Testis (tissue), 3 donors: ENCODE measurements around the gene MSI2. TPM values are rescaled to one million over a fixed set of nuclear protein-coding genes. Genes with fewer than 3 reads are reported as not detected.

Source experiments
- DNase-seq: peaks from one replicate; pipeline ENCODE4 v3.0.0-alpha.2; 2019
- H3K27ac ChIP-seq, 2 donors: fragments of 200-600 bp; sonication (generic); one replicate each; pipeline ENCODE4 v1.5.1; 2019
- H3K27me3 ChIP-seq: fragments of 200-600 bp; sonication (generic); one replicate; pipeline ENCODE4 v1.5.1; 2019
- H3K36me3 ChIP-seq: fragments of 200-600 bp; sonication (generic); one replicate; pipeline ENCODE4 v1.5.1; 2017; ENCODE audit warnings: low read depth; ENCODE audit errors: missing control alignments
- H3K4me1 ChIP-seq: fragments of 200-600 bp; sonication (generic); one replicate; pipeline ENCODE4 v1.5.1; 2019
- H3K4me3 ChIP-seq, 2 donors: fragments of 200-600 bp; sonication (generic); one replicate each; pipeline ENCODE4 v1.5.1; 2017 to 2019
- H3K9me3 ChIP-seq: fragments of 200-600 bp; sonication (generic); one replicate; pipeline ENCODE4 v1.5.1; 2017
- POLR2A ChIP-seq: fragments of 450-650 bp; IDR thresholded peaks from one replicate; pipeline ENCODE4 v1.6.1; 2017; ENCODE audit warnings: antibody characterized with exemption, mild to moderate bottlenecking, moderate library complexity
- WGBS, 2 donors: methylation state at CpG; one replicate each; pipeline ENCODE4 v1.1.5; 2018; 5-methylcytosine and 5-hydroxymethylcytosine counted together
- intact Hi-C: fragments of 100-400 bp; cut with DNase I; formaldehyde crosslinking; loops from one replicate; pipeline ENCODE4 v1.15.1; 2023; ENCODE audit warnings: low total_unique reads
- polyA plus RNA-seq: library from polyadenylated mRNA; stranded (reverse); fragments of 350-450 nt; fragmentation: Illumina TruSeq; extraction: RNeasy Lipid Tissue Mini Kit (QIAGEN cat#74804); gene quantifications from one replicate; pipeline ENCODE4 v1.2.3, GENCODE V29; 2014; ENCODE audit warnings: low read depth, low replicate concordance; ENCODE audit not compliant: insufficient read depth
- total RNA-seq, 2 donors: library from RNA; depleted of rRNA; stranded (reverse); fragments of >200 nt; gene quantifications; one replicate each; pipeline ENCODE4 v1.2.3, GENCODE V29; 2016
- TF ChIP-seq, protein P1 (sequence below), 3 experiments: fragments of 450-650 bp in 2 of 3; fragments of 200-600 bp in 1 of 3; sonication (generic) in 1 of 3; IDR thresholded peaks; one replicate each; pipeline ENCODE4 v1.5.1; 2016 to 2019; ENCODE audit warnings: antibody characterized with exemption in 3 of 3, mild to moderate bottlenecking in 2 of 3, moderate library complexity in 1 of 3

MSI2 gene
- total and polyA plus RNA-seq, 3 donors from 2014 or later: 46.5 to 106 (median 76.6) TPM

DNA sequence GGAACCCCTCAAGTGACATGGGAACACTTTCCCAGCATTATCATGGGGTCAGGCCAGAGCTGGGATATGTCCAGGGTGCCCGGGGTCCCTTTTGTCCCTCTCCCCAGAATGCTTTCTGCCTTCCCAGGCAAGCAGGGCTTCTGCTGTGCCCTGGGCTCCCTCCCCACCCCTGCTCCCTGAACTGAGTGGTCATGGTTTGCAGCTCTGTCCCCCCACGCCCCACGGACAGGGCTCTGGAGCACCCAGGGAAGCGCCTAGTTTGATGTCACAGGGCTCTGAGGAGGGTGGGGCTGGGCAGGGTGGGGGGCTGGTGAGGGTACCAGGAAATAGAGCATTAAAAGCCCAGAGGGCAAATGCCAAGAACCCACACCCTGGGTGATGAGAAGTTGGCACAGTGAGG, 396.5 kb downstream of the MSI2 start:
- no peak overlapping the region for H3K27ac ChIP-seq
- TF ChIP-seq, protein P1, sequence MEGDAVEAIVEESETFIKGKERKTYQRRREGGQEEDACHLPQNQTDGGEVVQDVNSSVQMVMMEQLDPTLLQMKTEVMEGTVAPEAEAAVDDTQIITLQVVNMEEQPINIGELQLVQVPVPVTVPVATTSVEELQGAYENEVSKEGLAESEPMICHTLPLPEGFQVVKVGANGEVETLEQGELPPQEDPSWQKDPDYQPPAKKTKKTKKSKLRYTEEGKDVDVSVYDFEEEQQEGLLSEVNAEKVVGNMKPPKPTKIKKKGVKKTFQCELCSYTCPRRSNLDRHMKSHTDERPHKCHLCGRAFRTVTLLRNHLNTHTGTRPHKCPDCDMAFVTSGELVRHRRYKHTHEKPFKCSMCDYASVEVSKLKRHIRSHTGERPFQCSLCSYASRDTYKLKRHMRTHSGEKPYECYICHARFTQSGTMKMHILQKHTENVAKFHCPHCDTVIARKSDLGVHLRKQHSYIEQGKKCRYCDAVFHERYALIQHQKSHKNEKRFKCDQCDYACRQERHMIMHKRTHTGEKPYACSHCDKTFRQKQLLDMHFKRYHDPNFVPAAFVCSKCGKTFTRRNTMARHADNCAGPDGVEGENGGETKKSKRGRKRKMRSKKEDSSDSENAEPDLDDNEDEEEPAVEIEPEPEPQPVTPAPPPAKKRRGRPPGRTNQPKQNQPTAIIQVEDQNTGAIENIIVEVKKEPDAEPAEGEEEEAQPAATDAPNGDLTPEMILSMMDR (IDR thresholded peaks at IDR 0.05): no peak
- TF ChIP-seq POLR2A: no peak
- H3K9me3 ChIP-seq: no peaks in the 10 kb centered on the region
- DNase-seq: no peak
- no peaks in the 10 kb centered on the region for H3K36me3 ChIP-seq
- intact Hi-C loops: no loop called here
- H3K4me1 ChIP-seq: no peaks in the 10 kb centered on the region
- no peaks in the 10 kb centered on the region for H3K27me3 ChIP-seq
- H3K4me3 ChIP-seq: no peak overlapping the region
- WGBS, 2 donors: 76 to 100% methylated on average over 3 of the region's 4 CpGs

DNA sequence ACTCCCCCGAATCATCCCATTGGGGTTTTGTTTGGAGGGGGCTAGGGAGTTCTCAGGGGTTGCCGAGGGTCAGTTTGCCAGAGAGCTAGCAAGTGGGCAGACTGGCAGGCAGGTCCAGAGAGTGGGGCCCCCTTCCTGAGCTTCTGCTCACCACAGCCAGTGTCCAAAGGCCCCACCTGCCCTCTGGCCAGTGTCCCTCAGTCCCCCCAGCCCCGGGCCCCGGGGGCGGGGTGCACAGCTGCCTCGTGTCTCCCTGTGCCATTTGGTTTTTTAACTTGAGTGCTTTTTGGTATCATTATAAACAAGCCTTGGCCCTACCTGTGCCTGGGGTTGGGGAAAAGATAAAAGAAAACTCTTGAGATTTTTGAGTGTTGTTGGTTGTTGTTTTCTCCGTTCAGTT, 397.0 kb downstream of the MSI2 start:
- Histone ChIP-seq H3K27ac (no peak overlapping the region), H3K27me3 (no peaks in the 10 kb centered on the region), H3K4me1 (no peaks in the 10 kb centered on the region), H3K4me3 (no peak overlapping the region), H3K9me3 (no peaks in the 10 kb centered on the region), H3K36me3 (no peaks in the 10 kb centered on the region)
- intact Hi-C loops: no loop called here
- TF ChIP-seq, protein P1 (IDR thresholded peaks at IDR 0.05): no peak
- no peak for TF ChIP-seq POLR2A
- WGBS, 2 donors: 67 to 68% methylated on average over 6 to 7 of the region's 7 CpGs
- DNase-seq: no peak

DNA sequence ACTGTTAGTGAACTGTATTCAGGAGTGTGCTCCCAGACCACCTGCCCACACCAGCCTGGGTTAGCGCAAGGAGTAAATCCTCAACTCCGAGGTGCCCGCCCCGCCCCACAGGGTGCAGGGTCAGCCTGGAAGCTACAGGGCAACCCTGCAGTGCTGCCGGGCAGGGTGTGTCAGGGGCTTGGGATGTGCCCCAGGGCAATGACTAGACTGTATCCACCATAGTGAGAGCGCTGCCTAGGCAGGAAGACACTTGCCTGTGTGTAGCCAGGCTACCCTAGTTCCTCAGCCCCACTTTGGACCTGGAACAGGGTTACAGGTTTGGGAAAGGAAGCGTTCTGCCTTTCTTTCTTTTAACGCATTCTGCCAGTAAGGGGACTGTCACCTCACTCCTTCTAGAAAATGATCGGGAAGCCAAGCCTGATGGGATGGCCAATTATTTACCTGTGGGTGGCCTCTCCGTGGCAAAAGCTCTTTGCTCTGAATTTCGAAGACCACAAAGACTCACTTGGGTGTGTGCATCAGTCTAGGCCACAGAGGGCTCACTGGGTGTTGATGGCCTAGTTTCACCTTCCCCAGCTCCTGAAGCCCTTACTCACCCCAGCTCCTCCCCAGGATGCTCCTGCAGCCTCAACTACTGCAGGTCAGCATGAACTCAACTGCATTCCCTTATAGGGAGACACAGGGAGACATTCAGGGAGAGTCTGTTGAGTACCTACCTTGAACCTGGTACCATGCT, 397.9 kb downstream of the MSI2 start:
- Histone ChIP-seq H3K4me3 (no peak overlapping the region), H3K27me3 (no peaks in the 10 kb centered on the region), H3K9me3 (no peaks in the 10 kb centered on the region), H3K4me1 (no peaks in the 10 kb centered on the region), H3K36me3 (no peaks in the 10 kb centered on the region), H3K27ac (no peak overlapping the region)
- 91 to 92% methylated on average over 4 to 11 of the region's 11 CpGs for WGBS, 2 donors
- TF ChIP-seq POLR2A: no peak
- TF ChIP-seq, protein P1 (IDR thresholded peaks at IDR 0.05): no peak
- no peak for DNase-seq
- intact Hi-C loops: no loop called here

DNA sequence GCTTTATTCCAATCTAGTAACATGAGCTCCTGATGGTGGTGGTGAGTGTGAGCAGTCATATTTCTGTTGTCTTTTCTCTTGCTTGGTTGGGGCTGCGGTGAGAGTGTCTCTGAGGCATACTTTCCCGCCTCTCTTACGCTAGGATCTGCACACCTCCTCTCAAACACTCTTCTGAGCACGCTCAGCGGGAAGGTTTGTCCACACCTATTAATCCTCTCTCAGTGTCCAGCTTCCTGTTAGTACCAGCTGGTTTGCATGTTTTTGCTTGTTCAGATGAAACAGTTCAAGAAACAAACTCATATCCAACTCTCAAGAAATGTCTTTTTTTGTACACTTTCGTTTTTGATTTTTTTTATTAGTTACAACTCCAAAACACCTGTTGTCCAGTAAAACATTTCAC, 399.2 kb downstream of the MSI2 start:
- DNase-seq: no peak
- WGBS, 2 donors: 94 to 96% methylated on average over 6 of the region's 6 CpGs
- TF ChIP-seq POLR2A: no peak
- TF ChIP-seq, protein P1 (IDR thresholded peaks at IDR 0.05): no peak

DNA sequence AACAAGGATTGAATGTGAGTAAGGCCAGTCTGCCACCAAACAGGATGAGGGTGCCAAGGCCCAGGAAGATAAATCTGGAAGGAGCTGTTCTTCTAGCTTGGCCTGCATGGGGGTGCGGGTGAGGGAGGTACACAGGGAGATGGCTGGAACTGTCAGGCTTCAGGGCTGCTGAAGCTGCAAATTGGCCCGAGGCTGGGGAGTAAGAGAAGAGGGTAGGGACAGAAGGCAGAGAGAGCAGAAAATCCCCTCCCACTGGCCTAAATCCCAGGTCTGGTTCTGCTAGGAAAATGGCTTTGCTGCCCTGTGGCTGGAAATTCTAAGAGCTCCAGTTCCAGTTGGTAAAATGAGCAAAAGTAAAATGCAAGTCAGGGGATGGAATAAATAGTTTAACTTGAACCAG, 400.9 kb downstream of the MSI2 start:
- no peak overlapping the region for H3K27ac ChIP-seq
- intact Hi-C loops: no loop called here

More for the DNA sequence above, 399.2 kb downstream of the MSI2 start:
- Histone ChIP-seq H3K9me3 (no peaks in the 10 kb centered on the region), H3K4me3 (no peak overlapping the region), H3K27ac (no peak overlapping the region), H3K27me3 (no peaks in the 10 kb centered on the region), H3K36me3 (no peaks in the 10 kb centered on the region), H3K4me1 (no peaks in the 10 kb centered on the region)
- intact Hi-C loops: no loop called here

More for the DNA sequence above, 400.9 kb downstream of the MSI2 start:
- Histone ChIP-seq H3K4me3 (no peak overlapping the region), H3K4me1 (no peaks in the 10 kb centered on the region), H3K9me3 (no peaks in the 10 kb centered on the region), H3K27me3 (no peaks in the 10 kb centered on the region), H3K36me3 (no peaks in the 10 kb centered on the region)
- 57 to 73% methylated on average over 2 of the region's 2 CpGs for whole genome bisulfite sequencing, 2 donors
- DNase-seq: no peak
- TF ChIP-seq, protein P1 (IDR thresholded peaks at IDR 0.05): no peak
- no peak for TF ChIP-seq POLR2A
